Endothelial cell of umbilical vein (primary cell): ENCODE measurements around the gene STAU1. TPM values are rescaled to one million over a fixed set of nuclear protein-coding genes. Genes with fewer than 3 reads are reported as not detected.

Source experiments
- BruUV-seq: library from RNA; stranded (reverse); fragments of 400-500 nt; replicated peaks from 2 replicates; lab custom pipeline; 2021; lab: Mats Ljungman, UMichigan
- CTCF ChIA-PET: fragments of 300-600, 350-600 bp; sonication (Branson Sonifier 250); formaldehyde crosslinking; loops from one replicate; lab custom pipeline; 2021; ENCODE audit warnings: antibody characterized with exemption, inconsistent platforms; lab: Charles Lee
- POLR2A ChIA-PET: fragments of 300-600, 350-600 bp; sonication (Branson Sonifier 250); formaldehyde crosslinking; loops from one replicate; lab custom pipeline; 2021; ENCODE audit warnings: antibody characterized with exemption, inconsistent platforms; lab: Charles Lee
- DNase-seq: peaks from one replicate; pipeline ENCODE4 v3.0.0-alpha.2; 2011; ENCODE audit warnings: low read depth, low spot score
- FAIRE-seq: peaks from 2 replicates; lab custom pipeline; 2011; peaks lifted over from hg19 to GRCh38; lab: Jason Lieb, UNC
- H2AFZ ChIP-seq: 2 replicates; pipeline ENCODE4 v1.6.0; 2012; ENCODE audit warnings: low read depth, low read length, control low read depth, inconsistent platforms
- H3K27ac ChIP-seq: 2 replicates; pipeline ENCODE4 v1.5.1; 2011; ENCODE audit warnings: low read depth, mild to moderate bottlenecking, control low read depth, low read length, moderate library complexity; ENCODE audit not compliant: insufficient read depth
- H3K27me3 ChIP-seq, 2 experiments: 2 replicates each; pipeline versions ENCODE4 v1.6.0 to v1.6.1; 2011; ENCODE audit warnings: low read length in 2 of 2, mixed read lengths in 1 of 2; ENCODE audit not compliant: control insufficient read depth in 2 of 2, insufficient read depth in 2 of 2
- H3K36me3 ChIP-seq, 2 experiments: 2 replicates in 1 of 2; 3 replicates in 1 of 2; pipeline ENCODE4 v1.5.1; 2011; ENCODE audit warnings: low read length in 2 of 2, mild to moderate bottlenecking in 1 of 2, moderate library complexity in 1 of 2; ENCODE audit not compliant: control insufficient read depth in 2 of 2, insufficient read depth in 2 of 2; ENCODE audit errors: extremely low read depth in 1 of 2
- H3K4me1 ChIP-seq: 3 replicates; pipeline ENCODE4 v1.5.1; 2011; ENCODE audit warnings: mild to moderate bottlenecking, low read length; ENCODE audit not compliant: control insufficient read depth, insufficient read depth; ENCODE audit errors: extremely low read depth
- H3K4me2 ChIP-seq: 2 replicates; pipeline ENCODE4 v1.6.1; 2011; ENCODE audit warnings: low read length, control low read depth, mixed read lengths; ENCODE audit not compliant: insufficient read depth
- H3K4me3 ChIP-seq, 3 experiments: fragments of 200-600 bp in 1 of 3; sonication (generic), shearing (Covaris generic) in 1 of 3; replicated peaks in 1 of 3; 2 replicates each; pipeline ENCODE4 v1.5.1; 2011 to 2016; ENCODE audit warnings: control low read depth in 3 of 3, low read length in 3 of 3, mild to moderate bottlenecking in 2 of 3, inconsistent platforms in 1 of 3, low read depth in 1 of 3, moderate library complexity in 1 of 3; ENCODE audit not compliant: insufficient read depth in 1 of 3
- H3K79me2 ChIP-seq: 2 replicates; pipeline ENCODE4 v1.6.0; 2012; ENCODE audit warnings: low read length, inconsistent platforms; ENCODE audit not compliant: control insufficient read depth, insufficient read depth
- H3K9ac ChIP-seq: replicated peaks from 2 replicates; pipeline ENCODE3; 2011; ENCODE audit warnings: low read length, control low read depth; ENCODE audit not compliant: insufficient read depth; ENCODE audit errors: extremely low read depth
- H3K9me1 ChIP-seq: replicated peaks from 3 replicates; pipeline ENCODE4 v1.6.0; 2011; ENCODE audit warnings: mild to moderate bottlenecking, low read length; ENCODE audit not compliant: control insufficient read depth, insufficient read depth; ENCODE audit errors: extremely low read depth
- H3K9me3 ChIP-seq: replicated peaks from 2 replicates; pipeline ENCODE4 v1.5.1; 2012; ENCODE audit warnings: low read length, inconsistent platforms; ENCODE audit not compliant: control insufficient read depth, insufficient read depth
- H4K20me1 ChIP-seq: replicated peaks from 2 replicates; pipeline ENCODE3; 2011; ENCODE audit warnings: mild to moderate bottlenecking, low read length; ENCODE audit not compliant: control insufficient read depth, insufficient read depth; ENCODE audit errors: extremely low read depth
- EZH2 ChIP-seq: IDR thresholded peaks from 2 replicates; pipeline ENCODE4 v1.6.1; 2012; ENCODE audit warnings: borderline replicate concordance, low read depth, mild to moderate bottlenecking, moderate library complexity, low read length, inconsistent platforms; ENCODE audit not compliant: severe bottlenecking
- FOS ChIP-seq: IDR thresholded peaks from 2 replicates; pipeline ENCODE4 v1.6.1; 2011; ENCODE audit warnings: mild to moderate bottlenecking, low read length, moderate library complexity, borderline replicate concordance; ENCODE audit not compliant: insufficient read depth
- GATA2 ChIP-seq: IDR thresholded peaks from 2 replicates; pipeline ENCODE4 v1.7.0; 2011; ENCODE audit warnings: low read depth, mild to moderate bottlenecking, moderate library complexity, mixed read lengths, low read length; ENCODE audit not compliant: insufficient read length, insufficient read depth
- JUN ChIP-seq: IDR thresholded peaks from 2 replicates; pipeline ENCODE4 v1.6.1; 2011; ENCODE audit warnings: borderline replicate concordance, low read depth; ENCODE audit not compliant: insufficient read length, insufficient read depth
- MYC ChIP-seq: IDR thresholded peaks from one replicate; pipeline ENCODE4 v1.6.1; 2011; ENCODE audit warnings: mild to moderate bottlenecking, low read depth, low read length
- POLR2A ChIP-seq: IDR thresholded peaks from 2 replicates; pipeline ENCODE4 v1.6.1; 2012; ENCODE audit warnings: low read depth, mild to moderate bottlenecking, control low read depth, low read length
- POLR2AphosphoS5 ChIP-seq: IDR thresholded peaks from 2 replicates; pipeline ENCODE4 v1.6.1; 2012; ENCODE audit warnings: low read depth, mild to moderate bottlenecking, control low read depth, low read length, moderate library complexity; ENCODE audit not compliant: insufficient read depth
- dilution Hi-C: fragments of 300-500 bp; cut with MboI; formaldehyde crosslinking; loops from one replicate; pipeline ENCODE4 v1.15.0; 2019; ENCODE audit warnings: low sequenced_read_pairs; ENCODE audit not compliant: extremely low pct_ligation_motif_present
- intact Hi-C: fragments of 100-400 bp; cut with micrococcal nuclease; formaldehyde crosslinking; loops from one replicate; pipeline ENCODE4 v1.10.0; 2022
- polyA plus RNA-seq, 4 experiments: library from polyadenylated mRNA; depleted of rRNA in 3 of 4; stranded (reverse) in 3 of 4; unstranded in 1 of 4; fragments of >200 nt; gene quantifications; 2 replicates each; pipeline versions ENCODE4 v1.2.1 to v1.2.3, GENCODE V29; 2011 to 2012; ENCODE audit warnings: missing spikeins in 1 of 4
- total RNA-seq: library from RNA; stranded (reverse); gene quantifications from 2 replicates; pipeline ENCODE4 v1.2.3, GENCODE V29; 2021
- TF ChIP-seq, protein P1 (sequence below): IDR thresholded peaks from 2 replicates; pipeline ENCODE4 v1.6.1; 2011; ENCODE audit not compliant: insufficient read depth, insufficient read length
- TF ChIP-seq, protein P2 (sequence below), 2 donors: IDR thresholded peaks; 1 replicate in 1 of 2; 2 replicates in 1 of 2; pipeline ENCODE4 v1.5.1; 2011; ENCODE audit warnings: low read length in 2 of 2, mild to moderate bottlenecking in 2 of 2, moderate library complexity in 2 of 2, control low read depth in 1 of 2, inconsistent platforms in 1 of 2, low read depth in 1 of 2; ENCODE audit not compliant: insufficient read depth in 1 of 2; ENCODE audit errors: extremely low read depth in 1 of 2

Gene STAU1
- total and polyA plus RNA-seq, 2 donors (not counting 3 experiments of a cell fraction or from before 2014, with no cell fraction given): 53.1 to 98.1 TPM

DNA sequence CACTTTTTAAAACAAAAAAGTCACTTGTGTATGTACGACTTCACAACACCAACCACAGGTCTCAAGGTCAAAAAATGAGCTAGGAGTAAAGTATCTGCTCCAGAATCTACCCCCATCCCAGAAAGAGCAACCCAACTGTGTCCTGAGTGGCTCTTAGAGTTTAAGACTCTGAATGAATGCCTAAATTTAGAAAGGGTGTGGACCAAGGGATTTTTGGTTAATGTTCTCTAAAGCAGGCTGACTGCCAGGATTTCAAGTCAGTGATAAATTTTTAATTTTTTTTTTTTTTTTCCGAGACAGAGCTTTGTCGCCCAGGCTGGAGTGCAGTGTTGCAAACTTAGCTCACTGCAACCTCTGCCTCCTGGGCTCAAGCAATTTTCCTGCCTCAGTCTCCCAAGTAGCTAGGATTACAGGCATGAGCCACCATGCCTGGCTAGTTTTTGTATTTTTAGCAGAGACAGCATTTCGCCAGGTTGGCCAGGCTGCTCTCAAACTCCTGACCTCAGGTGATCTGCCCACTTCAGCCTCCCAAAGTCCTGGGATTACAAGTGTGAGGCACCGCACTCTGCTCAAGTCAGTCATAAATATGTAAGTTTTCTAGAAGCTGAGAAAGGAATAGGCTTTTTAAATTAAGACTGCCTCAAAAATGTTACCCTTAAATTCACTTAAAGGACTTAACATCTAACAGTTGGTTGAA lies 20.2 kb downstream of the STAU1 start:
- no peak overlapping the region for H3K4me3 ChIP-seq
- no TSS peak for BruUV-seq
- H3K36me3 ChIP-seq: peaks cover 2 to 5% of the 10 kb centered on the region in 2 experiments
- H2AFZ ChIP-seq: no peak overlapping the region
- FAIRE-seq: no peak
- H3K27ac ChIP-seq: no peak overlapping the region
- peaks cover 71% of the 10 kb centered on the region for H3K79me2 ChIP-seq
- no peak overlapping the region for H3K4me2 ChIP-seq
- no peak overlapping the region for H3K9ac ChIP-seq
- no peaks in the 10 kb centered on the region for H3K9me3 ChIP-seq
- H3K9me1 ChIP-seq: no peaks in the 10 kb centered on the region
- intact Hi-C loops: no loop called here
- H4K20me1 ChIP-seq: peaks cover 3% of the 10 kb centered on the region
- no peak for DNase-seq
- CTCF ChIA-PET: interaction anchor here (1.2 to 1.5 kb wide), 6 partner anchors 11 to 49 kb away, joined by 3 to 8 read pairs (median 3); no protein-coding TSS in a partner anchor
- no peaks in the 10 kb centered on the region for H3K4me1 ChIP-seq
- TF ChIP-seq MYC (no peak), JUN (no peak), EZH2 (no peak), POLR2A (no peak), FOS (no peak), GATA2 (no peak), POLR2AphosphoS5 (no peak)
- TF ChIP-seq, protein P1, sequence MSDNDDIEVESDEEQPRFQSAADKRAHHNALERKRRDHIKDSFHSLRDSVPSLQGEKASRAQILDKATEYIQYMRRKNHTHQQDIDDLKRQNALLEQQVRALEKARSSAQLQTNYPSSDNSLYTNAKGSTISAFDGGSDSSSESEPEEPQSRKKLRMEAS: no peak
- TF ChIP-seq, protein P2, sequence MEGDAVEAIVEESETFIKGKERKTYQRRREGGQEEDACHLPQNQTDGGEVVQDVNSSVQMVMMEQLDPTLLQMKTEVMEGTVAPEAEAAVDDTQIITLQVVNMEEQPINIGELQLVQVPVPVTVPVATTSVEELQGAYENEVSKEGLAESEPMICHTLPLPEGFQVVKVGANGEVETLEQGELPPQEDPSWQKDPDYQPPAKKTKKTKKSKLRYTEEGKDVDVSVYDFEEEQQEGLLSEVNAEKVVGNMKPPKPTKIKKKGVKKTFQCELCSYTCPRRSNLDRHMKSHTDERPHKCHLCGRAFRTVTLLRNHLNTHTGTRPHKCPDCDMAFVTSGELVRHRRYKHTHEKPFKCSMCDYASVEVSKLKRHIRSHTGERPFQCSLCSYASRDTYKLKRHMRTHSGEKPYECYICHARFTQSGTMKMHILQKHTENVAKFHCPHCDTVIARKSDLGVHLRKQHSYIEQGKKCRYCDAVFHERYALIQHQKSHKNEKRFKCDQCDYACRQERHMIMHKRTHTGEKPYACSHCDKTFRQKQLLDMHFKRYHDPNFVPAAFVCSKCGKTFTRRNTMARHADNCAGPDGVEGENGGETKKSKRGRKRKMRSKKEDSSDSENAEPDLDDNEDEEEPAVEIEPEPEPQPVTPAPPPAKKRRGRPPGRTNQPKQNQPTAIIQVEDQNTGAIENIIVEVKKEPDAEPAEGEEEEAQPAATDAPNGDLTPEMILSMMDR (IDR thresholded peaks at IDR 0.05; ENCODE audit: extremely low read depth in 1 of 2, insufficient read depth in 1 of 2, low read depth in 1 of 2, low read length in 2 of 2): no peak
- no peaks in the 10 kb centered on the region for H3K27me3 ChIP-seq
- POLR2A ChIA-PET: interaction anchor here (0.9 kb wide), 1 partner anchor 15 kb away, joined by 3 read pairs; no protein-coding TSS in a partner anchor
- dilution Hi-C loops: no loop called here
